Ishikawa (cell line): ENCODE measurements around the gene MAGI1.

Experiments
- CEBPB ChIP-seq: IDR thresholded peaks from 2 replicates; pipeline ENCODE4 v1.6.1; 2012
- CREB1 ChIP-seq: IDR thresholded peaks from 2 replicates; pipeline ENCODE4 v1.6.1; 2012; ENCODE audit warnings: low read depth
- EGR1 ChIP-seq: IDR thresholded peaks from 2 replicates; pipeline ENCODE4 v1.6.1; 2012
- EP300 ChIP-seq: IDR thresholded peaks from 2 replicates; pipeline ENCODE4 v1.6.1; 2012; ENCODE audit warnings: borderline replicate concordance
- FOXM1 ChIP-seq: IDR thresholded peaks from 2 replicates; pipeline ENCODE4 v1.6.1; 2012; ENCODE audit warnings: low read depth, borderline replicate concordance
- NFIC ChIP-seq: IDR thresholded peaks from 2 replicates; pipeline ENCODE4 v1.6.1; 2012
- RAD21 ChIP-seq: IDR thresholded peaks from 2 replicates; pipeline ENCODE4 v1.6.1; 2012; ENCODE audit warnings: low read depth
- TAF1 ChIP-seq: IDR thresholded peaks from 2 replicates; pipeline ENCODE4 v1.6.1; 2012; ENCODE audit warnings: low read depth, mild to moderate bottlenecking
- TCF12 ChIP-seq: IDR thresholded peaks from 2 replicates; pipeline ENCODE4 v1.6.1; 2012; ENCODE audit warnings: low read depth
- TEAD4 ChIP-seq: IDR thresholded peaks from 2 replicates; pipeline ENCODE4 v1.6.1; 2012
- YY1 ChIP-seq: IDR thresholded peaks from 2 replicates; pipeline ENCODE4 v1.6.1; 2012; ENCODE audit warnings: low read depth
- ZBTB7A ChIP-seq: IDR thresholded peaks from 2 replicates; pipeline ENCODE4 v1.6.1; 2012; ENCODE audit warnings: low read depth
- TF ChIP-seq, protein P1 (sequence below): IDR thresholded peaks from 2 replicates; pipeline ENCODE4 v1.6.1; 2012
- TF ChIP-seq, protein P2 (sequence below): IDR thresholded peaks from 2 replicates; pipeline ENCODE4 v1.6.1; 2012
- TF ChIP-seq, protein P3 (sequence below): IDR thresholded peaks from 2 replicates; pipeline ENCODE4 v1.6.1; 2012; ENCODE audit warnings: low read depth, mild to moderate bottlenecking

MAGI1 gene

DNA sequence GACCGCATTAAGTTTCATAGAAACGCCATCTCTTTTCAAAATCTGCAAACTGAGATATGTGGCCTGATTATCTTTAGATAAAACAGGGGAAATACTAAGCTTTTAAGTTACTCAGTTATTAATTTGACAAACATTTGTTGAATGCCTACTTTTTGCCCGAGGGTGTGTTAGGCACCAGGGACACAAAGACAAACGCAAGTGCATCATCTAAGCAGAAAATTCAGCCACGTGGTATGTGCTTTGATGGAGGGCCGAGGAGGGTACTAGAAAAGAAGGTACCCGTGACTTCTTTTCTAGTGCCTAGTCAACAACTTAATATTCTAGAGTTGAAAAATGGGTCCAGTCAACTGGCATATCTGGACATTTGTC lies 594.3 kb downstream of the MAGI1 start:
- no peak for TF ChIP-seq TEAD4
- TF ChIP-seq, protein P1, sequence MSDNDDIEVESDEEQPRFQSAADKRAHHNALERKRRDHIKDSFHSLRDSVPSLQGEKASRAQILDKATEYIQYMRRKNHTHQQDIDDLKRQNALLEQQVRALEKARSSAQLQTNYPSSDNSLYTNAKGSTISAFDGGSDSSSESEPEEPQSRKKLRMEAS = no peak
- no peak for TF ChIP-seq RAD21
- TF ChIP-seq TAF1 = no peak
- TF ChIP-seq EP300 = no peak
- no peak for TF ChIP-seq CEBPB
- no peak for TF ChIP-seq ZBTB7A
- no peak for TF ChIP-seq TCF12
- TF ChIP-seq, protein P2, sequence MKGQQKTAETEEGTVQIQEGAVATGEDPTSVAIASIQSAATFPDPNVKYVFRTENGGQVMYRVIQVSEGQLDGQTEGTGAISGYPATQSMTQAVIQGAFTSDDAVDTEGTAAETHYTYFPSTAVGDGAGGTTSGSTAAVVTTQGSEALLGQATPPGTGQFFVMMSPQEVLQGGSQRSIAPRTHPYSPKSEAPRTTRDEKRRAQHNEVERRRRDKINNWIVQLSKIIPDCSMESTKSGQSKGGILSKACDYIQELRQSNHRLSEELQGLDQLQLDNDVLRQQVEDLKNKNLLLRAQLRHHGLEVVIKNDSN = no peak
- no peak for TF ChIP-seq NFIC
- no peak for TF ChIP-seq YY1
- no peak for TF ChIP-seq FOXM1

DNA sequence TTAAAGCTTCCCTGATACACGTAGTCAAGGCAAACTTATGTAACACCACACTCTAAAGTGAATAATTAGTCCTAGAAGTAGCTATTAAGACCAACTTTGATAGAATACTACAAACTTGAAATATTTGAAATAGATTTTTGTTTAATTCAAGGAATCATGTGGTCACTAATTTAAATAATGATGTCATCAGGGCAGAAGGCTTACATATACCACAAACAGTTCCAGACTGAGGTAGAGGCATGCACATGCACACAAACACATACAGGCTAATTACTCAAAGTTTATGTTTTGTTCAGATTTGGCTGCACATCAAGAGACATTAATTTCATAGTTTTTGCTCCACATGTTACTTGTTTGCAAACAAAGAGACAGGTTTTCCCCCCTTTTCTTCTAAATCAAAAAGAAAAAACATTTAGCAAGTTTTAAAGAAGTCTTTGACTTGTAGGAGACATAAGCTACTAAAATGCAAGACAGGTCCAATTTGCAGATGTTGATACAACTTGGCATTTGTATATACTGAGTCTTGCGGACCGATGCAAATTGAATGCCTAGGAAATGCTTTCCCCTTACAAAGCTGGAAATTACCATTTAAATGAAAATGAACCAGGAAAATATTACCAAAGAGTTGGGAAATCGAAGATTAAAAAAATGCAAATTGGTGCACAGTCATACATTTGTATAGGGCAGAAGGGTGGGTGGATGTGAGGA lies 594.8 kb downstream of the MAGI1 start:
- TF ChIP-seq ZBTB7A (no peak), CREB1 (no peak), FOXM1 (no peak), TCF12 (no peak), TEAD4 (no peak)

DNA sequence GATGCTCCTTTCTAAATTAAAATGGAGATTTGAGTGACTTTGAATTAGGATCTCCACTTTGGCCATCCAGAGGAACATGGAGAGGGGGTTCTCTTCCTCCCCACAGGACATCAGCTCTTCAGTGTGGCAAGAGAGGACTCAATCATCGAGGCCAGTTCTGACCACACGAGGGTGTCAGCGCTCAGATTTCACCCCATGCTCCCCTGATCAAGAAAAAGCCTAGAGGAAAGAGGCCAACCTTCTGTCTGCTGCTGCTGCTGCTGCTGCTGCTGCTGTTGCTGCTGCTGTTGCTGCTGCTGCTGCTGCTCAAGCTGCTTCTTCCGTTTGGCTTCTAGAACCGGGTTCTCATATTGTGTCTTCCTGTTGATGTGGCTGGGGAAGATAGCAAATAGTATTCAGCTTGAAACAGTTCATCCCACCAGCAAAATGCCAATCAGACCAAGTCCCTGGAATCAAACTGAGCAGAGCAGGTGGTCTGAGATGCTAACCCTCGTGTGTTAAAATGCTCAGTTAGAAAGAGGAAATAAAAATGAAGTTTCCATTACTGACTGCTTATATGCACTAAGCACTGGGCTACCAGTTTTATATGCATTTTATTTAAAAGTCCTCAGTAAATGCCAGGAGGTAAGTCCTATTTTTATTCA lies 599.0 kb downstream of the MAGI1 start:
- TF ChIP-seq NFIC (no peak), ZBTB7A (no peak), YY1 (no peak), TAF1 (no peak), TEAD4 (no peak), RAD21 (peak; percentile 72)
- TF ChIP-seq, protein P3, sequence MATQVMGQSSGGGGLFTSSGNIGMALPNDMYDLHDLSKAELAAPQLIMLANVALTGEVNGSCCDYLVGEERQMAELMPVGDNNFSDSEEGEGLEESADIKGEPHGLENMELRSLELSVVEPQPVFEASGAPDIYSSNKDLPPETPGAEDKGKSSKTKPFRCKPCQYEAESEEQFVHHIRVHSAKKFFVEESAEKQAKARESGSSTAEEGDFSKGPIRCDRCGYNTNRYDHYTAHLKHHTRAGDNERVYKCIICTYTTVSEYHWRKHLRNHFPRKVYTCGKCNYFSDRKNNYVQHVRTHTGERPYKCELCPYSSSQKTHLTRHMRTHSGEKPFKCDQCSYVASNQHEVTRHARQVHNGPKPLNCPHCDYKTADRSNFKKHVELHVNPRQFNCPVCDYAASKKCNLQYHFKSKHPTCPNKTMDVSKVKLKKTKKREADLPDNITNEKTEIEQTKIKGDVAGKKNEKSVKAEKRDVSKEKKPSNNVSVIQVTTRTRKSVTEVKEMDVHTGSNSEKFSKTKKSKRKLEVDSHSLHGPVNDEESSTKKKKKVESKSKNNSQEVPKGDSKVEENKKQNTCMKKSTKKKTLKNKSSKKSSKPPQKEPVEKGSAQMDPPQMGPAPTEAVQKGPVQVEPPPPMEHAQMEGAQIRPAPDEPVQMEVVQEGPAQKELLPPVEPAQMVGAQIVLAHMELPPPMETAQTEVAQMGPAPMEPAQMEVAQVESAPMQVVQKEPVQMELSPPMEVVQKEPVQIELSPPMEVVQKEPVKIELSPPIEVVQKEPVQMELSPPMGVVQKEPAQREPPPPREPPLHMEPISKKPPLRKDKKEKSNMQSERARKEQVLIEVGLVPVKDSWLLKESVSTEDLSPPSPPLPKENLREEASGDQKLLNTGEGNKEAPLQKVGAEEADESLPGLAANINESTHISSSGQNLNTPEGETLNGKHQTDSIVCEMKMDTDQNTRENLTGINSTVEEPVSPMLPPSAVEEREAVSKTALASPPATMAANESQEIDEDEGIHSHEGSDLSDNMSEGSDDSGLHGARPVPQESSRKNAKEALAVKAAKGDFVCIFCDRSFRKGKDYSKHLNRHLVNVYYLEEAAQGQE = no peak

DNA sequence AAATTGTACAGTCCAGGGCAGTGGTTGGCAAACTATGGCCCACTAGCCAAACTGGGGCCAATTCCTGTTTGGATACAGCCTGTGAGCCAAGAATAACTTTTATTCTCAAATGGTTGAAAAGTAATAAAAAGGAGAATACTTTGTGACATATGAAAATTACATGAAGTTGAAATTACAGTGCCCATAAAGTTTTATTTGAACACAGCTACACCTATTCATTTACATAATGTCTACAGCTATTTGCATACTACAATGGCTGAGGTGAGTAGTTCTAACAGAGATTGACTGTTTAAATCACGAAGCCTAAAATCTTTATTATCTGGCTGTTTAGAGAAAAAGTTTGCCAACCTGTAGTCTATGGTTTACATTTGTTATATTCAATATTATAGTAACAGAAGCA lies 600.1 kb downstream of the MAGI1 start:
- TF ChIP-seq TCF12 (no peak), ZBTB7A (no peak), NFIC (no peak), CEBPB (no peak), YY1 (no peak), RAD21 (no peak), TEAD4 (no peak), EGR1 (no peak), CREB1 (no peak), EP300 (no peak), FOXM1 (no peak), TAF1 (no peak)
- TF ChIP-seq, protein P3 = no peak
- TF ChIP-seq, protein P1 = no peak
- TF ChIP-seq, protein P2 = no peak

DNA sequence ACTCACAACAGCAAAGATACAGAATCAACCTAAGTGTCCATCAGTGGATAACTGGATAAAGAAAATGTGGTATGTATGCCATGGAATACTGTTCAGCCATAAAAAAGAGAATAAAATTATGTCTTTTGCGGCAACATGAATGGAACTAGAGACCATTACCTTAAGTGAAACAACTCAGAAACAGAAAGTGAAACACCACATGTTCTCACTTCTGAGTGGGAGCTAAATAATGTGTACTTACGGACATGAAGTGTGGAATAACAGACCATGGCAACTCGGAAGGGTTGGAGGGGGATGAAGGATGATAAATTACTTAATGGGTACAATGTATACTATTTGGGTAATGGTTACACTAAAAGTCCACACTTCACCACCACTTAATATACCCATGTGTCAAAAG lies 600.6 kb downstream of the MAGI1 start:
- TF ChIP-seq TEAD4 = no peak
- no peak for TF ChIP-seq RAD21
- no peak for TF ChIP-seq TAF1
- TF ChIP-seq, protein P2 = no peak
- no peak for TF ChIP-seq ZBTB7A
- TF ChIP-seq, protein P1 = no peak
- TF ChIP-seq CEBPB = no peak
- TF ChIP-seq, protein P3 = no peak
- TF ChIP-seq EGR1 = no peak
